ENCODE measurements around the gene LSMEM2.
"Not testable (repeated sequence)": the region's sequence is repeated elsewhere in the genome, so short reads cannot be mapped to it uniquely, and the experiment has no call there.

Gene LSMEM2

DNA sequence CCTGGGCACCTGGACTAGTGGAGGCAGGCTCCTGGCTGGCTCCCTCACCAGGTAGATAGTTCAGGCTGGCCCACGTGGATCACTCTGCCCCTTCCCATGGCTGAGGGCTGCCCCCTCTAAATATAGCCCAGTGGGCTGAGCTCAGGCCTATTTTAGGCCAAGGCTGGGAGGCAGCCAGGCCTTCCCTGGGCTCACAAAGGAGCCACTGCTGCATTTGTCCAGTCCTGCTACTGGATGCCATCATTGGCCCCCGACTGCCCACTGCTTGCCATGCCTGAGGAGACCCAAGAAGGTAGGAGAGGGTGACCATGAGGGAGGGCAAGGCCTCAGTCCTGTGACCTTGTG lies at the start of gene LSMEM2:
Gene LSMEM2 (plus strand): TSS at position 208 of the 345 bp plus-strand sequence. CDS start 27 bp downstream, at position 235.
- DNase-seq, result no peak

- no peak for DNase-seq
Observed at GRCh38 chr3:50229490-50229889, 49.4 kb upstream of the LSMEM2 start.

DNA sequence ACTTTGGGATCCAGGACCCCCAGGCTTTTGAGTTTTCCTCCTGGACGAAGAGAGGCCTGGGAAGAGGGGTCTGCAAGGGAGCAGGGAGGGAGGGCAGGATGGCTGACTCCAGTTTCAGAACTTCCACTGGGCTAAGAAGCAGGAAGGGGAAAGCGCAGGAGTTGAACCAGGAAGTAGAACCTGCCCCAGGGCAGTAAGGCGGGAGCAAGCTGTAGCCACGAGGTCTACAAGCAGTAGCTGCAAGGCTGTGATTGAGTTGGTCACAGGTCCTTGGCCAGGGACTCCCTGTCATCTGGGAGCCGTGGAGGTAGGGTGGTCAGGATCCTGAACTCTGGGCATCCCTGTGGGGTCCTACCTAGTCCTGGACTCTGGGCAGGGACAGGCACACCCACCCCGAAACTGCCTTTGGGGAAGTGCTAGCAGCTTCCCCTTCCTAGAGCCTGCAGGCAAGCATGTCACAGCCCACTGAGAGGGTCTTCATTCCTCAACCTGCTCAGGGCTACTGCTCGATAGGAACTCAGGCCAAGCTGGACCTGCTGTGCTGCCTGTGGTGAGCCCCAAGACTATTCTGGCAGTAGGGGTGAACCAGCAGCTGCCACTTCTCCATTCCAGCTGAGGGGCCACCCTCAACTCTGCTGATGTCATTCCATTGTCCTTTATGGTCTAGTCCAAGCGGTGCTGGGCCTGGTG lies 48.6 kb upstream of the LSMEM2 start:
- DNase-seq, result no peak

DNA sequence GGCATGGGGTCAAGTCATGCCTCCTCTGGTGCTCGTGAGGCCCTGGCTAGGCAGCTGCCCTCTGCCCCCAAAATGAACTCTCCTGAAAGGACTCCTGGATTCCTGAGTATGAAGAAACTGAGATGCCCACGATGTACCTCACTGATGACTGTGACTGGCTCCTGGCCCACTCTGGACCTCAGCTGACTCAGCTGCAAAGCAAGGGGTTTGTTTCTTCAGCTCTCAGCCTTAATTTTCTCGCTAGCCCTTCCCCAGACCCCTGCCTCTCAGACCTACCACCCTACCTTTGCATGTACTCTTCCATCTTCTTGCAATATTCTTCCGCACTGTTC lies 48.1 kb upstream of the LSMEM2 start:
- no peak for DNase-seq

DNA sequence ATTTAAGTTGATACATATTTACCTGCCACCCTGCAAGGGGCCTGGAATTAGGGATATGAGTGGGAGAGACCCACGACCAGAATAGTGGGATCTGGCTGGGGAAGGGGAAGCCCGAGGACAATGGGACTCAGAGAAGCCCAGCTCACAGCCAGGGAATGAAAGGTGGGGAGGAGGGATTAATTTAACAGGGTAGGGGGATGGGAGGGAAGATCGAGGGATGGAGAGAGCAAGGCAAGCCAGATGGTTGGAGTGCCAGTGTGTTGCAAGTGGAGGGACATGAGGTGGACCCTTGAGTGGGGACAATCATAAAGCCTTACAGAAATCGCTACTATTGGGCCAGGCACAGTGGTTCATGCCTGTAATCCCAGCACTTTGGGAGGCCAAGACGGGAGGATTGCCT lies 47.3 kb upstream of the LSMEM2 start:
- DNase-seq, result no peak

- no peak for DNase-seq
Observed at GRCh38 chr3:50232303-50232702, 46.6 kb upstream of the LSMEM2 start.

DNA sequence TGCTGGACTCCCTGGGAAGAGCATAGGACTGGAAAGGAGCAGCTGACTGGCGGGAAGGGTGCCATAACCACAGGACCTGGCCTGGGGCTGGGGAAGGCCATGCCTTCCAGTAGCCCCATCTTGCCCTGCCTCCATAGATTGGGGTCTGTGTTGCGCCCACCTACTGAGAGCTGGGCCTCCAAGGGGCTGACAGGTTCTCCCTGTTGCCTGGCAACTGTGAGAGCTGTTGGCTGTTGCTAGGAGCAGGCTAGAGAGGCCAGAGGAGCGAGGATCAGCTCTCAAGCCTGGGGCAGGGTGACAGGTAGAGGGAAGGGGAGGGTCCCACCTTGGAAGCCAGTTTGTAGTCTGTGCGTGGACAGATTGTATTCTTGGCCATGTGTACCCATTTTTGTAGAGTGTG lies 45.7 kb upstream of the LSMEM2 start:
- no peak for DNase-seq

- peak; percentile 98 for DNase-seq
Observed at GRCh38 chr3:50235716-50236483, 43.0 kb upstream of the LSMEM2 start, which contains the start of gene GNAI2. Gene GNAI2 (plus strand): TSS chr3:50236204. CDS start chr3:50236336, 132 bp downstream.

GRCh38 chr3:50236484-50237132 lies 42.3 kb upstream of the LSMEM2 start:
- DNase-seq, result no peak

DNA sequence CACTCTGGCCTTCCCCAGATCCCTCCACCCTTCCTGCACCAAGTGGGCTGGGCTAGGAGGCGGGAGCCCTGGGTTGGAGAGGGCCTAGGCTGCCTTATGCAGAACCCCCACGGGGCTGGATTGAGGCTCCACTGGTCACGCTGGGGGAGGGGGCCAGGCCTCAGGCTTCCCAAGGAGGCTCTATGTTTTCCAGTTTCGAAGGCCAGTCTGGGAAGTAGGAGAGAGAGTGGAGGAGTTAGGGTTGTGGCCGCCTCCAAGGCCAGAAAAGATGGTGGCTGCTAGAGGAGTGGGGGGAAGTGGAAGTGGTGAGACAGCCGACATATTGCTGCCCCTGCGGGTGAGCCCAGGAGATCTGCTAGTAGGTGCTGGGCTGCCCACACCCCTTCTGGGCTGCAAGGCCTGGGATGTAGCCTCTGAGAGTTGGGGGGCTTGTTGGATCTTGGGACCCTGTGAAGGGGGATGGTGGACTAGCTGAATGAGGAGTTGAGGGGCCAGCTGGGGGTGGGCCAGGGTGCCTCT lies 41.7 kb upstream of the LSMEM2 start:
- DNase-seq, result no peak

- DNase-seq, result peak; percentile 82
Observed at GRCh38 chr3:50237754-50238548, 40.9 kb upstream of the LSMEM2 start.

GRCh38 chr3:50238549-50239026 lies 40.3 kb upstream of the LSMEM2 start:
- DNase-seq, result no peak

DNA sequence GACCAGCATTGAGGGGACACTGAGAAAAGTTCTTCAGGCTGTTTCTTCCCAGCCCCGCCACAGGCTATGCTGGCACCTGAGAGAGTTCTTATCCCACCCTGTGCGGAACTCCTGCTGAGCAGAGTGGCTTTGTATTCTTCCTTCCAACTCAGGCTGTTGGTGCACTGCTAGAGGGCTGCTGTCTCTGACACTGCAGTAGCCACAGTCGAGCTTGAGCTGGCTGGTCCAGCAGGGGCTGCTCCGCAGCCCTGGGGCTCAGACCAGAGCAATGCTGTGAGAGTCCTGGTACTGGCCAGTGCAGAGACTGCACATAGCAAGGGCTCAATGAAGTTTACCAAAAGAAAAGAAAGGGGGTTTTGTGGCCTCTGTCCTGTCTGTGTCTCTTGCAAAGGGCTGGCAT lies 39.2 kb upstream of the LSMEM2 start:
- DNase-seq, result no peak

GRCh38 chr3:50241163-50241562 lies 37.7 kb upstream of the LSMEM2 start:
- DNase-seq, result no peak

DNA sequence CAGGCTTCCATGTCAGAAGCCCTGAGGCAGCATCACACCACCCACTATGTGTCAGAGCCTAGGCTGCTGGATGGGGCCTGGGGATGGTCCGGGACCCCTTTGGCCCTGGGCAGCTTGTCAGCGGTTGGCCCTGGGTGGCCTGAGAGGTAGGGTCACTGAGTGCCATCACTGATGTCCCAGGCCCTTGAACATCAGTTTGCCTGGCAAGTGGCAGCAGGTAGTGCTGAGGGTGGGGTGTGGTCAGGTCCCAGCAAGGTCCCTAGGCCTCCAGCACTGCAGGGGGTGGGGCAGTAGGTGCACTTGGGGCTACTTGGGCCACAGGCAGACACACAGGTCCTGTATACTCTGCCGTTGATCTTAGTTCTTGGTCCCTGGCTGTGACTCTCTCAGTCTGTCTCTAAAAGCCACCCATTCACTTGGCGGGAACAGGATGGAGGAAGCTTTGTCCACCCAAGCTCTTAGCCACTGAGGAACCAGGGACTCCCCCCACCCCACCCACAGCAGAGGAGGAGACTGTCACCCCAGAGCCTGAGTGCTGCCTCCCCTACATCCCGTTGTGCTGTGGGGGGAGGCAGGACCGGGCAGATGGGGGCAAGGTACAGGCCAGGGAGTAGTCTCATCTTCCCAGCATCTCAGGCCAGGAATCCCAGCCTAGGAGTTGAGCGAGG lies 37.0 kb upstream of the LSMEM2 start:
- no peak for DNase-seq

DNA sequence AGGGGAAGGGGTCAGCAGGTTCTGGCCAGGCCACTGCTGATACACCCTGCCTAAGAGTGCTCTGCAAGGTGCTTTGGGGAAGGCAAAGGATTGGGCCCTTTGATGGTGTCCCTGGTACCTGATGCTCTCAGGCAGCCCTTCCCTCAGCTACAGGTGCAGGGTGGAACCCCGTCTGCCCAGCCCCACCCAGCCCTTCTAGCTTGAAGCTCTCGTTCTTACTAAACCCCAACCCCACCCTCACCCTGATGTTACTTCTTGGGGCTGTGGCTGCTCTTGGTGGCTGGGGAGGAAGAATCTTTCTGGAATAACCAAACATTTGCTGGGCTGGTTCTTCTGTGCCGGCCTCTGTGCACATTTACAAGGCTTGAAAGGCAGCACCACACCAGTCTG lies 36.5 kb upstream of the LSMEM2 start:
- no peak for DNase-seq

DNA sequence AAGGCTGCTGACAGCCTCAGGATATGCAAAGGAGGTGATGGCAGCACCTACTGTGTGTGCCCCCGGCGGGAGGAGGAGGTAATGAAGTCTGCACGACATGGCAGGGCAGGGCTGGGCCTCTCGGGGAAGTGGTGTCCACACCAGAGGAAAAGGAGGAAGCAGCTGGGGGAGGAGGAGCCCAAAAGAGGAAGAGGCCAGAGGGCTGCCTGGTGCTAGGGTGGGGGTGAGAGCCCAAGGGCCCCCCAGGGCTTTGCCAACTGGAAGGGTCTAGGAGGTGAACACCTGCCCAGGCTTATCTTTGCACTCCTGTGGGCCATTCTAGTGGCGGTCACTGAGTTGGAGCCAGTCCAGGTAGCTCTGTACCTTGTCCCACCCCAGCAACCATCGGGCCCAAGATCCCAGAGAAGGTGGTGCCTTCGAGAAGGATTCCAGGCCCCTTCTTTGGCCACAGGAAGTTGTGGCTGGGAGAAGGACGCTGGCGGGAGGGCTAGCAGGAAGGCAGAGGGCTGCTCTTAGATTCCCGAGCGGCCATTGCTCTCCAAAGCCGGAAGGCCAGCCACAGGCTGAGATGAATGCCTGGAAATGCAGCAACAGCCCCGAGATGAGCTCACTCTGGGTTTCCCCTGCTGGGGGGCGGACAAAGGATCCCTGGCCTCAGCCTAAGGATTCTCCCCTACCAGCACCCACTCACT lies 35.9 kb upstream of the LSMEM2 start:
- no peak for DNase-seq

DNA sequence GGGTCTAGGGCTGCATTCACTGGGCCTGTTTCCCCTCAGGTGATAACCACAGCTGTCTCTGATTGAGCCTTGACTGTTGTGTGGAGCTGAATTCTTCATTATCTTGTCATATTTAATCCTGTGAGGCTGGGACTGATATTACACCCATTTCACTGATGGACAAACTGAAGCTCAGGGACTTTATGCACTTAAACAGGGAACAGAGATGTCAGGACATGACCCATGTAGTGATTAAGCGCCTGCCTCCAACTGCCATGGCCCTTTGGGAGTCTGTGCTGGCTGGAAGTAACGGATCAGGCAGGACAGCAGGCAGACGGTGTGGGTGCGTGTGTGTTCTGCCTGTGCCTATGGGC lies 35.4 kb upstream of the LSMEM2 start:
- no peak for DNase-seq

DNA sequence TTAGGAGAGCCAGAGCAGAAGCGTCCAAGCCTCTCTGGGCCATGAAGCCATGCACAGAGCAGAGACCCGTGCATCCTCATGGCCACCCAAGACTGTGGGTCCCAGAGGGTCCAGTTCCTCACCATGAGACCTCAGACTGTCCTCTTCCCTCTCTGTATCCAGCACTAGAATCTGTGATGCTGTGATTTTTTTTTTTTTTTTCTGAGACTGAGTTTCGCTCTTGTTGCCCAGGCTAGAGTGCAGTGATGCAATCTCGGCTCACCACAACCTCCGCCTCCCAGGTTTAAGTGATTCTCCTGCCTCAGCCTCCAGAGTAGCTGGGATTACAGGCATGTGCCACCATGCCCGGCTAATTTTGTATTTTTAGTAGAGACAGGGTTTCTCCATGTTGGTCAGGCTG lies 34.1 kb upstream of the LSMEM2 start:
- not testable (repeated sequence) for DNase-seq

GRCh38 chr3:50245251-50245745 lies 33.6 kb upstream of the LSMEM2 start:
- DNase-seq, result no peak

DNA sequence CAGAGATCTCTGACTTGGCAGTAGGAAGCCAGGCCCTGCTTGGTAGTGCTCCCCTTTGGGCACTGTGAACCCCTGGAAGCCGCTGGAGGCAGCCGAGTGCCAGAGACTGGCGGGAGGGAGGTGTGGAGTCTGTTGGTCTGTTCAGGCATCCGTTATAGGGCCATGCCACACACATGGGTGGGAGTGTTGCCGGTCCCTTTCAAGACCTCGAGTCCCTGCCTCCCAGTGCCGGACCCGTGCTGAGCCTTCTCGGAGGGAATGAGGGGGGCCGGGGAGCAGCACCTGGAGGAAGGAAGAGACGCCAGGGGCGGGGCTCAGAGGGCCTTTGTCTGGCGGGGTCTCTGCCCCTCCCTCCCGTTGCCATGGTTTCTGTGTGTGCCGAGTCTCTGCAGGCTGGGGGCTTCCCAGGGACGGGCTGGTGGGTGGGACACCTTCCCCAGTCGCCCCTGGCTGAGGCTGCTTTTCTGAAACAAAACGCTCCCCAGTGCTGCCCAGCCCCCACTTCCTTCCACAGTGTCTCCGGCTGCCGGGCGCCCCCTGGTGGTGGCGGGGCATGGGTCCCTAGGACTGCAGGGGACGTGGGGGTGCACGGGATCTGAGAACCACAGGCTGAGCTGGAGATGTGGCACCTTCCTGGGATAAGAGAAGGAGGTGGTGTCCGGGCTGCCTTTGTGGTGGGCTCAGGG lies 32.9 kb upstream of the LSMEM2 start:
- peak; percentile 98 for DNase-seq

Data from stimulated activated CD4-positive, alpha-beta T cell treated with anti-CD3 and anti-CD28 coated beads, Interleukin-12 subunit alpha, Interleukin-12 subunit beta, amount 100 ng/mL, for 4 hours (primary cell).